Astrocyte (in vitro differentiated cells and primary cell): ENCODE data around the gene MAML2. TPM values are rescaled to one million over a fixed set of nuclear protein-coding genes. Genes with fewer than 3 reads are reported as not detected.

ENCODE experiments used
- DNase-seq: peaks from one replicate; pipeline ENCODE4 v3.0.0-alpha.2; 2010; ENCODE audit warnings: low read depth
- FAIRE-seq: peaks from 2 replicates; lab custom pipeline; 2011; peaks lifted over from hg19 to GRCh38; lab: Jason Lieb, UNC
- H2AFZ ChIP-seq: 2 replicates; pipeline ENCODE4 v1.6.0; 2012; ENCODE audit warnings: low read depth, low read length, inconsistent platforms
- H3K27ac ChIP-seq: 2 replicates; pipeline ENCODE4 v1.5.1; 2011; ENCODE audit warnings: low read depth, low read length, inconsistent platforms
- H3K27me3 ChIP-seq: 2 replicates; pipeline ENCODE4 v1.6.0; 2011; ENCODE audit warnings: low read length, inconsistent platforms; ENCODE audit not compliant: insufficient read depth
- H3K36me3 ChIP-seq: 2 replicates; pipeline ENCODE4 v1.5.1; 2011; ENCODE audit warnings: low read length, inconsistent platforms; ENCODE audit not compliant: insufficient read depth
- H3K4me1 ChIP-seq: 2 replicates; pipeline ENCODE4 v1.5.1; 2011; ENCODE audit warnings: low read length, inconsistent platforms; ENCODE audit not compliant: insufficient read depth
- H3K4me2 ChIP-seq: 2 replicates; pipeline ENCODE4 v1.6.0; 2012; ENCODE audit warnings: low read length, inconsistent platforms
- H3K4me3 ChIP-seq: 2 replicates; pipeline ENCODE4 v1.5.1; 2011; ENCODE audit warnings: low read depth, mild to moderate bottlenecking, low read length, inconsistent platforms; ENCODE audit not compliant: insufficient read depth
- H3K79me2 ChIP-seq: 2 replicates; pipeline ENCODE4 v1.6.0; 2012; ENCODE audit warnings: mild to moderate bottlenecking, low read length, inconsistent platforms; ENCODE audit not compliant: insufficient read depth
- H3K9ac ChIP-seq: 2 replicates; pipeline ENCODE4 v1.6.0; 2012; ENCODE audit warnings: mild to moderate bottlenecking, low read length, inconsistent platforms
- H3K9me3 ChIP-seq: 2 replicates; pipeline ENCODE4 v1.5.1; 2012; ENCODE audit warnings: low read depth, mild to moderate bottlenecking, low read length, inconsistent platforms; ENCODE audit not compliant: insufficient read depth
- H4K20me1 ChIP-seq: 2 replicates; pipeline ENCODE4 v1.6.0; 2012; ENCODE audit warnings: low read length, inconsistent platforms; ENCODE audit not compliant: insufficient read depth
- H3K27ac Mint-ChIP-seq: one replicate; pipeline ENCODE4 v1.8.0; 2021; ENCODE audit warnings: mild to moderate bottlenecking, mixed read lengths; ENCODE audit not compliant: unreplicated experiment
- H3K27me3 Mint-ChIP-seq: one replicate; pipeline ENCODE4 v1.8.0; 2021; ENCODE audit warnings: low read depth, mixed read lengths; ENCODE audit not compliant: unreplicated experiment
- H3K36me3 Mint-ChIP-seq: one replicate; pipeline ENCODE4 v1.8.0; 2021; ENCODE audit warnings: low read depth, mixed read lengths; ENCODE audit not compliant: unreplicated experiment
- H3K4me1 Mint-ChIP-seq: one replicate; pipeline ENCODE4 v1.8.0; 2021; ENCODE audit warnings: low read depth, mixed read lengths; ENCODE audit not compliant: unreplicated experiment
- H3K4me3 Mint-ChIP-seq: one replicate; pipeline ENCODE4 v1.8.0; 2021; ENCODE audit warnings: mild to moderate bottlenecking, moderate library complexity, mixed read lengths; ENCODE audit not compliant: unreplicated experiment
- H3K9me3 Mint-ChIP-seq: one replicate; pipeline ENCODE4 v1.8.0; 2021; ENCODE audit warnings: mild to moderate bottlenecking, mixed read lengths; ENCODE audit not compliant: unreplicated experiment
- EZH2 ChIP-seq: IDR thresholded peaks from 2 replicates; pipeline ENCODE4 v1.6.1; 2012; ENCODE audit warnings: mild to moderate bottlenecking, low read length, inconsistent platforms; ENCODE audit not compliant: insufficient read depth
- total RNA-seq: library from RNA; stranded (reverse); gene quantifications from 2 replicates; pipeline ENCODE4 v1.2.1, GENCODE V29; 2021
- TF ChIP-seq, protein P1 (sequence below): IDR thresholded peaks from 2 replicates; pipeline ENCODE4 v1.5.1; 2011; ENCODE audit warnings: low read depth, mild to moderate bottlenecking, inconsistent platforms, low read length, moderate library complexity; ENCODE audit not compliant: insufficient read depth

MAML2 gene
- total RNA-seq, 1 donor from 2014 or later = 27.4 TPM

DNA sequence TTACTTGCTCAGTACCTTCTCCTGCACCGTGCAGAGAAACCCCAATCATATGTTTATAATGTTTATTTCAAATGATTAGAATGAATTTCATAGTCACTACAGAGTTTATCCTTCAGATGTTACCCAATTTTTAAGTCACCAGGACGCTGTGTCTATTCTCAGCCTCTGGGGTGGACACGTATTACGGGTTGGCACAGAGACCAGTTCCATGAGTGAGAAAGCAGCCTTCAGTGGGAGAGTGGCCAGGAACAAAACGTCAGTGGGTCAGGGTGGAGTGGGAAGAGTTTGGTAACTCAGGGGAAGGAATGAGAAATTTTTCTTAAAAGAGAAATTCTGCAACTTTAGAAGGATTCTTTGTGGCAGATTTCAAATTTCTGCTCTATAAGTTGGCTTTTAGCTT lies 342.0 kb downstream of the MAML2 start:
- H3K27me3 Mint-ChIP-seq = no peaks in the 10 kb centered on the region
- FAIRE-seq (no peak), DNase-seq (peak; percentile 65)
- H3K27ac Mint-ChIP-seq = no peak overlapping the region
- H3K4me2 ChIP-seq = no peak overlapping the region
- H3K9ac ChIP-seq = no peak overlapping the region
- H3K36me3 Mint-ChIP-seq = peaks cover 8% of the 10 kb centered on the region
- H3K27me3 ChIP-seq = no peaks in the 10 kb centered on the region
- H3K4me1 ChIP-seq = peaks cover 6% of the 10 kb centered on the region
- no peak overlapping the region for H3K4me3 ChIP-seq
- no peak overlapping the region for H3K27ac ChIP-seq
- H3K9me3 Mint-ChIP-seq = no peaks in the 10 kb centered on the region
- H3K36me3 ChIP-seq = no peaks in the 10 kb centered on the region
- peaks cover 14% of the 10 kb centered on the region for H4K20me1 ChIP-seq
- no peak for TF ChIP-seq EZH2
- TF ChIP-seq, protein P1, sequence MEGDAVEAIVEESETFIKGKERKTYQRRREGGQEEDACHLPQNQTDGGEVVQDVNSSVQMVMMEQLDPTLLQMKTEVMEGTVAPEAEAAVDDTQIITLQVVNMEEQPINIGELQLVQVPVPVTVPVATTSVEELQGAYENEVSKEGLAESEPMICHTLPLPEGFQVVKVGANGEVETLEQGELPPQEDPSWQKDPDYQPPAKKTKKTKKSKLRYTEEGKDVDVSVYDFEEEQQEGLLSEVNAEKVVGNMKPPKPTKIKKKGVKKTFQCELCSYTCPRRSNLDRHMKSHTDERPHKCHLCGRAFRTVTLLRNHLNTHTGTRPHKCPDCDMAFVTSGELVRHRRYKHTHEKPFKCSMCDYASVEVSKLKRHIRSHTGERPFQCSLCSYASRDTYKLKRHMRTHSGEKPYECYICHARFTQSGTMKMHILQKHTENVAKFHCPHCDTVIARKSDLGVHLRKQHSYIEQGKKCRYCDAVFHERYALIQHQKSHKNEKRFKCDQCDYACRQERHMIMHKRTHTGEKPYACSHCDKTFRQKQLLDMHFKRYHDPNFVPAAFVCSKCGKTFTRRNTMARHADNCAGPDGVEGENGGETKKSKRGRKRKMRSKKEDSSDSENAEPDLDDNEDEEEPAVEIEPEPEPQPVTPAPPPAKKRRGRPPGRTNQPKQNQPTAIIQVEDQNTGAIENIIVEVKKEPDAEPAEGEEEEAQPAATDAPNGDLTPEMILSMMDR = no peak
- H3K9me3 ChIP-seq = no peaks in the 10 kb centered on the region
- peaks cover 15% of the 10 kb centered on the region for H3K4me1 Mint-ChIP-seq
- peaks cover 3% of the 10 kb centered on the region for H3K79me2 ChIP-seq
- H3K4me3 Mint-ChIP-seq = no peak overlapping the region
- H2AFZ ChIP-seq = no peak overlapping the region

DNA sequence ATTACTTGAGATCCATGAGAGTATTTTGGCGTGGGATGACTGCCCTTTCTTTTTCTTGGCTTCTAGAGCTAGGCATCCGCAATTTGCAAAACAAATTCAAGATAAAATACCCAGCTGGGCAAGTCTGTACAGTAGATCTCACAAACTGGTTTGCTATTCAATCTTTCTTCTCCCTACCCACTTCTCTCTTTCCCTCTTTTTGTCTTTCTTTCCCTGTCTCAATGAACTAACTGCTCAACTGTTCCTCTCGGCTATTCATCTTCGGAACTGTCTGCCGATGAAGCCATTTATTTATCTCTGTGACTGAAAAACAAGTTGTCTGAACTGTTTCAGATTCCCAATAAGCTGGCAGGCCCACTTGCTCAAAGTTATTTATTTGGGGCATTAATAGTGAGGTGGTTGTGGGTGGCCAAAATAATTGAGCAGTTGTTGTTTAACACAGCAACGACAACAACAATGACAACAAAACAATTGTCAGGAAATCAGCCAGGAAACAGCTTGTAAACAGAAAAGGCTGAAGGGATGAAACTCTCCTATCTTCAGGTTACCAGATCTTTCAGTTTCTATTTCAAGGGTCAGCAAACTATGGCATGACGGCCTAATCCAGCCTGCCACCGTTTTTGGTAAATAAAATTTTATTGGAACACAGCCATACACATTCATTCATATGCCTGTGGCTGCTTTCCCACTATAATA lies 343.1 kb downstream of the MAML2 start:
- Mint-ChIP-seq H3K9me3 (no peaks in the 10 kb centered on the region), H3K27me3 (no peaks in the 10 kb centered on the region), H3K27ac (no peak overlapping the region), H3K4me1 (peaks cover 15% of the 10 kb centered on the region), H3K36me3 (peaks cover 8% of the 10 kb centered on the region), H3K4me3 (no peak overlapping the region)
- Histone ChIP-seq H3K79me2 (peaks cover 3% of the 10 kb centered on the region), H3K27ac (peak overlapping the region; percentile 21), H3K9me3 (no peaks in the 10 kb centered on the region), H2AFZ (no peak overlapping the region), H4K20me1 (peaks cover 14% of the 10 kb centered on the region), H3K4me3 (no peak overlapping the region), H3K27me3 (no peaks in the 10 kb centered on the region), H3K9ac (peak overlapping the region; percentile 40), H3K4me2 (peak overlapping the region; percentile 62), H3K4me1 (peaks cover 6% of the 10 kb centered on the region), H3K36me3 (no peaks in the 10 kb centered on the region)
- DNase-seq (no peak), FAIRE-seq (no peak)
- TF ChIP-seq, protein P1 = no peak

DNA sequence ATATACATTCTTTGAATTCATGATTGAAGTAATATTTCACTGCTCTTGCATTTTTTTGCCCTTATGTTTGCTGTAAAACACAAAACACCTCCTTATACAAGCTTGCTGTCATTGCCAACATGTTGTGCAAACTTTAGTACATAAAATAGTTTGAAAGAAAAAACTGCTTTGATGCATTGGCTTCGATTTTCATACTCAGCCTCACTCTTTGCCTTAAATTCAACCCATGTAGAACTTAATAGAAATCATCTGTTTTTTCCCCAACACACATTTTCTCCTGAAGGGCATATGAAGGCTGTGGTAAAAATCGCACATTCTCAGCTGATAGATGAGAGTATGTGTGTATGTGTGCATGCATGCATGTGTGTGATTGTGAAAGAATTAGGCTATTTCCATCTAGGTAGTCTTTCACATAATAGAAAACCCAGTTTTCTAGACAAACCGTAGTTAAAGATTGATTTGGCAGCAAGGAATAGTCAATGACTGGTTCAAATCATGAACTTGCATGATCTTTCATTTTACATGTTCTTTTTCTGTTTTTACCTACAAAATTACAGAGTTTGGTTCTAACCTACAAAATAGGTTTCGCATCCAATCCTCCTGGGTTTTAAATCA lies 346.3 kb downstream of the MAML2 start:
- H3K27ac ChIP-seq = no peak overlapping the region
- Mint-ChIP-seq H3K27me3 (no peaks in the 10 kb centered on the region), H3K4me1 (peaks cover 20% of the 10 kb centered on the region), H3K4me3 (no peak overlapping the region), H3K36me3 (no peaks in the 10 kb centered on the region), H3K9me3 (no peaks in the 10 kb centered on the region), H3K27ac (no peak overlapping the region)
- no peaks in the 10 kb centered on the region for H3K27me3 ChIP-seq
- H3K4me1 ChIP-seq = peaks cover 6% of the 10 kb centered on the region
- H3K36me3 ChIP-seq = no peaks in the 10 kb centered on the region
- H3K4me2 ChIP-seq = no peak overlapping the region
- DNase-seq (no peak), FAIRE-seq (no peak)
- H2AFZ ChIP-seq = no peak overlapping the region
- TF ChIP-seq, protein P1 = no peak
- TF ChIP-seq EZH2 = no peak
- H3K4me3 ChIP-seq = no peak overlapping the region
- peaks cover 10% of the 10 kb centered on the region for H4K20me1 ChIP-seq
- H3K9ac ChIP-seq = no peak overlapping the region
- no peaks in the 10 kb centered on the region for H3K9me3 ChIP-seq
- H3K79me2 ChIP-seq = no peaks in the 10 kb centered on the region
